ENCODE data around the gene TNNI3.
A peak's percentile ranks its signal among the peaks of the same experiment; 100 is the strongest.
"Not testable (repeated sequence)": the region's sequence is repeated elsewhere in the genome, so short reads cannot be mapped to it uniquely, and the experiment has no call there.

The TNNI3 gene

DNA sequence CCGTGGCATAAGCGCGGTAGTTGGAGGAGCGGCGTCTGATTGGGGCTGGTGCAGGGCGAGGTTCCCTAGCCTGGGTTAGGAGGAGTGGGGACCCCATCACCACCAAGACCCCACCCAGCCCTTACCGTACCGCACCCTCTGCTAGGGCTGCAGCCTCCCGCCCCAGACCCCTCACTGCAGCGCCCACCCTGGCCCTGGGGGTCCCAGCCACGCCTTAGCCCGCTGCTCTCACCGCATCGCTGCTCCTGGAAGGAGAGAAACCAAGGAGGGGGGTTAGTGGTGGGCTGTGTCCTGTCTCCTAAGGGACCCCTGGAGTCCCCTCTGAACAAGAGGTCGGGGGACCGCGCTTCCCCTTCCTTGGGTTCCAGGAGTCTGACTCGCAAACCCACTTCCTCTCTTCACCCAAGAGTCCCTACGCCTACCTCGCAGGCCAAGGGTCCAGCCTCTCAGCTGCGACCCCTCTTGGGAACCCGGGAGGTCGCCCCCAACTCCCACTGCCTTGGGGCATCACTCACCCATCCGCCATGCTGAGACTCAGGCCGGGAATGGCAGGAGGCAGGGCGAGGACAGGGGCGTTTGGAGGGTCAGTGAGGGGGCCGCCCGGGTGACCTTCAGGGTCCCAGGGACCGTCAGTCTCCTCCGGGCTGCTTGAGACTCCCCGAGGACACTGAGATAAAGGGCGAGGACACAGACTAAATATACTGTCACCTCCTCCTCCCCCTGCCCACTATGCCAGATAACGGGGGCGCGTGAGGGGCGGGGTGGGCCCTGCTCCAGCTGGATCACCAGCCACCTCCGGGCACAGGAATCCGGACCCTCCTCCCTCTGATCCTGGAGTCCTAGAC, at the start of gene TNNI3:
TNNI3 (minus strand) TSS at position 669 of the 845 bp plus-strand sequence; CDS start at position 526, 143 bp downstream.
- TF ChIP-seq, protein P1, sequence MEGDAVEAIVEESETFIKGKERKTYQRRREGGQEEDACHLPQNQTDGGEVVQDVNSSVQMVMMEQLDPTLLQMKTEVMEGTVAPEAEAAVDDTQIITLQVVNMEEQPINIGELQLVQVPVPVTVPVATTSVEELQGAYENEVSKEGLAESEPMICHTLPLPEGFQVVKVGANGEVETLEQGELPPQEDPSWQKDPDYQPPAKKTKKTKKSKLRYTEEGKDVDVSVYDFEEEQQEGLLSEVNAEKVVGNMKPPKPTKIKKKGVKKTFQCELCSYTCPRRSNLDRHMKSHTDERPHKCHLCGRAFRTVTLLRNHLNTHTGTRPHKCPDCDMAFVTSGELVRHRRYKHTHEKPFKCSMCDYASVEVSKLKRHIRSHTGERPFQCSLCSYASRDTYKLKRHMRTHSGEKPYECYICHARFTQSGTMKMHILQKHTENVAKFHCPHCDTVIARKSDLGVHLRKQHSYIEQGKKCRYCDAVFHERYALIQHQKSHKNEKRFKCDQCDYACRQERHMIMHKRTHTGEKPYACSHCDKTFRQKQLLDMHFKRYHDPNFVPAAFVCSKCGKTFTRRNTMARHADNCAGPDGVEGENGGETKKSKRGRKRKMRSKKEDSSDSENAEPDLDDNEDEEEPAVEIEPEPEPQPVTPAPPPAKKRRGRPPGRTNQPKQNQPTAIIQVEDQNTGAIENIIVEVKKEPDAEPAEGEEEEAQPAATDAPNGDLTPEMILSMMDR (IDR thresholded peaks at IDR 0.05; ENCODE audit: low read depth, low read length), result no peak
- H3K4me3 ChIP-seq (ENCODE audit: low read depth, low read length), result no peak within 1 kb of the TSS

DNA sequence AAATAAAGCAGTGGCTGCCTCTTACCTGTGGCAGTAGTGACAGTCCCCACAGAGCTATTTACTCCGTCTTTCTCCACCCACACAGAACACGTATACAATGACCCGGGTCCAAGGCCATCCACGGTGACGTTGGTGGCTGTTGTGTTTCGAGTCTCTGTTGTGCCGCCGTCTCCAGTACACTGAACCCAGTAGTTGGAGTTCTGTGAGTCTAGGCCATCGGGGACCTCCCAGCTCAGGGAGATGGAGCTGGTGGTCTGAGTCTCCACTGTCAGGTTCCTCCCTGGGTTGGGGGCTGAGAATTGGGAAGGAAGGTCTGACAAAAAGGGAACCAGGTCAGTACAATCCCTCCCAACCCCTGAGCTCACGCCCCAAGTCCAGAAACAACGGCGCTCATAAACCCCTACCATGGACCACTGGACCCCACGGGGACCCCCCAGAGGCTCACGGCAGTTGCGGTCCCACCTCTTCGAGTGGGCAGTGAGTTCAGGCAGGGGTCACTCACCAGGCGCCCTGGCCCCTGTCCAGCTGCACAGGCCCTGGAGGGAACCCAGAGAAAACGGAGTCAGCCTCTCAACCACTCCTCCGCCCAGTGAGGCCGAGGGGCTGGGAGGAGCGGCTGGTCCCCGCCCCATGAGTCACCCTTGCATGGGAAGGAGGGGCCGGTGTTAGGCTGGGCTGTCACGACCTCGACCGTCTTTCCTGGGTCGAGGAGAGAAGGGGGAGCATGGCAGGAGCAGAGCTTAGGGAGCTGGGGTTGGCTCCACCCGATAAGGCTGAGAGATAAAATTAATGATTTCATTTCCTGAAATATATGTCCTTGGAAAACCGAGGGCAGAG, 49.4 kb upstream of the TNNI3 start:
- H3K4me3 ChIP-seq (ENCODE audit: low read depth, low read length), result peak overlapping the region; percentile 54
- TF ChIP-seq, protein P1 (IDR thresholded peaks at IDR 0.05; ENCODE audit: low read depth, low read length), result no peak

GRCh38 chr19:55202199-55202598, 44.7 kb upstream of the TNNI3 start:
- not testable (repeated sequence) for H3K4me3 ChIP-seq (ENCODE audit: low read depth, low read length)

GRCh38 chr19:55199620-55200204, 42.2 kb upstream of the TNNI3 start:
- TF ChIP-seq, protein P1 (IDR thresholded peaks at IDR 0.05; ENCODE audit: low read depth, low read length), result no peak
- H3K4me3 ChIP-seq (ENCODE audit: low read depth, low read length), result no peak overlapping the region

GRCh38 chr19:55198651-55199050, 41.1 kb upstream of the TNNI3 start:
- no peak overlapping the region for H3K4me3 ChIP-seq (ENCODE audit: low read depth, low read length)
- TF ChIP-seq, protein P1 (IDR thresholded peaks at IDR 0.05; ENCODE audit: low read depth, low read length), result no peak

DNA sequence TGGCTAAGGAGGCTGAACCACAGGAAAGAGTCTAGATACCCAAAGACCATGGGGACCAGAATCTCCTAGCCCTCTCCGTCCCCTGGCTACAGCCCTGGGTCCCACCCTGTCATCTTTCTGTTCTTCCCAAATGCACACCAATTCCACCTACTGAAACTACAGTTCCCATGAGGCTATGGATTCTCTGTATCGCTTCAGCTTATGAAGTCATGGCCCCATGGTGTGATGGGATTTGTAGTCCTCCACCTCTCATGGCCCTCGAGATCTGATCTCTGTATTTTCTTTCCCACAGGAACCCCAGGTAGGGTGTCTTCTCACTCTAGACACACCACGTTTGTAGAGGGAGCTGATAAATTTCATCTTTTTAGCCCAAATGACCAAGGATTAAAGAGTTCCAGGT, 40.0 kb upstream of the TNNI3 start:
- H3K4me3 ChIP-seq (ENCODE audit: low read depth, low read length), result no peak overlapping the region
- TF ChIP-seq, protein P1 (IDR thresholded peaks at IDR 0.05; ENCODE audit: low read depth, low read length), result no peak

- TF ChIP-seq, protein P1 (IDR thresholded peaks at IDR 0.05; ENCODE audit: low read depth, low read length), result no peak
- H3K4me3 ChIP-seq (ENCODE audit: low read depth, low read length), result no peak overlapping the region
These were observed 39.3 kb upstream of the TNNI3 start for GRCh38 chr19:55196803-55197202.
